Measurements from ENCODE around the gene HOXC11. TPM values are rescaled to one million over a fixed set of nuclear protein-coding genes. Genes with fewer than 3 reads are reported as not detected.

The HOXC11 gene
- total RNA-seq, 4 donors from 2014 or later, result 4.9 to 10.7 (median 6.2) TPM

DNA sequence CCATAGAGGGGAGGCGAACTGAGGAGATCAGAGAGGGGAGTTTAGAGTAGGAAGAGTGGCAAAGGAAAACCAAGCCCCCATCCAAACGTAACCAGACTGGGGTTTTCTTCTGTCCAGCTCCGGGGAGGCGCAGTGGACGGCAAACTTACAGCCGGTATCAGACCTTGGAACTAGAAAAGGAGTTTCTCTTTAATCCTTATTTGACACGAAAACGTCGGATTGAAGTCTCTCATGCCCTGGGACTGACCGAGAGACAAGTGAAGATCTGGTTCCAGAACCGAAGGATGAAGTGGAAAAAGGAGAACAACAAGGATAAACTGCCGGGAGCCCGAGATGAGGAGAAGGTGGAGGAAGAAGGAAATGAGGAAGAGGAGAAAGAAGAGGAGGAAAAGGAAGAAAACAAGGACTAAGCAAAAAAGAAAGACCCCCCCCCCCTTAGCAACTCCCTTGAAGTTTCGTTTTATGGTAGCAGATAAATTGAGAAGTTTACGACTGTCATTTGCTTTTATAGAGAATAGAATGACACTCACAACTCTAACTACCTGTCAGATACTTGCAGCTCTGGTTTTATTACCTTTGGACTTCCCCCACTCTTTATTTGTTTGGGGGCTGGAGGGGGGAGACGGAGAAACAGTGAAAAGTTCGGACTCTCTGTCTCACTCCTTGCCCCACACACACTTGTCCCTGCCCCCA lies 38.2 kb downstream of the HOXC11 start:
- no peak overlapping the region for H3K4me3 ChIP-seq (ENCODE audit: low read depth, poor library complexity, severe bottlenecking)
- no peak for DNase-seq (ENCODE audit: low spot score in 2 of 2)
- TF ChIP-seq, protein P1, sequence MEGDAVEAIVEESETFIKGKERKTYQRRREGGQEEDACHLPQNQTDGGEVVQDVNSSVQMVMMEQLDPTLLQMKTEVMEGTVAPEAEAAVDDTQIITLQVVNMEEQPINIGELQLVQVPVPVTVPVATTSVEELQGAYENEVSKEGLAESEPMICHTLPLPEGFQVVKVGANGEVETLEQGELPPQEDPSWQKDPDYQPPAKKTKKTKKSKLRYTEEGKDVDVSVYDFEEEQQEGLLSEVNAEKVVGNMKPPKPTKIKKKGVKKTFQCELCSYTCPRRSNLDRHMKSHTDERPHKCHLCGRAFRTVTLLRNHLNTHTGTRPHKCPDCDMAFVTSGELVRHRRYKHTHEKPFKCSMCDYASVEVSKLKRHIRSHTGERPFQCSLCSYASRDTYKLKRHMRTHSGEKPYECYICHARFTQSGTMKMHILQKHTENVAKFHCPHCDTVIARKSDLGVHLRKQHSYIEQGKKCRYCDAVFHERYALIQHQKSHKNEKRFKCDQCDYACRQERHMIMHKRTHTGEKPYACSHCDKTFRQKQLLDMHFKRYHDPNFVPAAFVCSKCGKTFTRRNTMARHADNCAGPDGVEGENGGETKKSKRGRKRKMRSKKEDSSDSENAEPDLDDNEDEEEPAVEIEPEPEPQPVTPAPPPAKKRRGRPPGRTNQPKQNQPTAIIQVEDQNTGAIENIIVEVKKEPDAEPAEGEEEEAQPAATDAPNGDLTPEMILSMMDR (IDR thresholded peaks at IDR 0.05), result no peak
- TF ChIP-seq POLR2A (IDR thresholded peaks at IDR 0.05), result no peak
- intact Hi-C loops (cut with DNase I; ENCODE audit: low total_unique reads), result no loop called here
- 46 to 48% methylated on average over 17 of the region's 17 CpGs for WGBS, 2 donors

DNA sequence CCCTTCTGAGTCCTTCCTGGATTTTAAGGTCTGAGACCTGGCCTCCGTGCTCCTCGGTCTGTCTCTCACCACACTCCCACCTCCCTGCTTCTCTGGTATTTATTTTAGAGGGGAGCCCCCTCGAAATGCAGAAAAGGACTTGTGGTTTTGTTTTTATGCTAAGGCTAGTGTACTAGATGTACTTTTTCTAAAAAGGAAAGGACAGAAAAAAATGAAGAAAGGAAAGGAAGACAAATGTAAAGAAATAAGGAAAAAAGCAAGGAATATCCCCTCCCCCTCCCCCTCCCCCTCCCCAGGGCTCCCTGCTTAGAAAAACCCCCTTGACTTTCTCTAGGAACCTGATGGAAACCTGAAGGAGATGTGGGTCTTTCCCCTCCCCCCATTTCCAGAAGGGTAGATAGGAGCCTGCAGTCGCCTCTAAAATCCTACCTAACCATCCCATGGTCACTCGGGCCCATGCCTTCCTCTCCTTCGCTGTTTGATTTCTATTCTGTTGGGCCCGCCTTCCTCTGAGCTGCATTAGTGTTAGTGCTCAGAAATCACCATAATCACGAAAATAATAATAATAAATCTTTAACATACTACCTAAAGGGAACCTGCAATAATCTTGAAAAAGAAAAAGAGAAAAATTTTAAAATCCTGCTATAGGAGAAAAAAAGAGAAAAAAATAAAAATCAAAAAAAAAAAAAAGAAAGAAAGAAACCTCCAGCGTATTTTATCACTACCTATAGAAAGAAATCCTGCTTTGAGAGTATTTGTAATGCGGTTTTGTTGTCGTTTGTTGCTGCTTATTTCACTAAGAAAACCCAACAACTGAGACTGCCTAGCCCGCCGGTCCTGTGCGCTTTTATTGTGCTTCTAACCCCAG lies 39.0 kb downstream of the HOXC11 start:
- H3K4me3 ChIP-seq (ENCODE audit: low read depth, poor library complexity, severe bottlenecking), result no peak overlapping the region
- no peak for DNase-seq (ENCODE audit: low spot score in 2 of 2)
- intact Hi-C loops (cut with DNase I; ENCODE audit: low total_unique reads), result no loop called here
- 59 to 64% methylated on average over 14 of the region's 14 CpGs for WGBS, 2 donors
- TF ChIP-seq, protein P1 (IDR thresholded peaks at IDR 0.05), result no peak
- no peak for TF ChIP-seq POLR2A (IDR thresholded peaks at IDR 0.05)

DNA sequence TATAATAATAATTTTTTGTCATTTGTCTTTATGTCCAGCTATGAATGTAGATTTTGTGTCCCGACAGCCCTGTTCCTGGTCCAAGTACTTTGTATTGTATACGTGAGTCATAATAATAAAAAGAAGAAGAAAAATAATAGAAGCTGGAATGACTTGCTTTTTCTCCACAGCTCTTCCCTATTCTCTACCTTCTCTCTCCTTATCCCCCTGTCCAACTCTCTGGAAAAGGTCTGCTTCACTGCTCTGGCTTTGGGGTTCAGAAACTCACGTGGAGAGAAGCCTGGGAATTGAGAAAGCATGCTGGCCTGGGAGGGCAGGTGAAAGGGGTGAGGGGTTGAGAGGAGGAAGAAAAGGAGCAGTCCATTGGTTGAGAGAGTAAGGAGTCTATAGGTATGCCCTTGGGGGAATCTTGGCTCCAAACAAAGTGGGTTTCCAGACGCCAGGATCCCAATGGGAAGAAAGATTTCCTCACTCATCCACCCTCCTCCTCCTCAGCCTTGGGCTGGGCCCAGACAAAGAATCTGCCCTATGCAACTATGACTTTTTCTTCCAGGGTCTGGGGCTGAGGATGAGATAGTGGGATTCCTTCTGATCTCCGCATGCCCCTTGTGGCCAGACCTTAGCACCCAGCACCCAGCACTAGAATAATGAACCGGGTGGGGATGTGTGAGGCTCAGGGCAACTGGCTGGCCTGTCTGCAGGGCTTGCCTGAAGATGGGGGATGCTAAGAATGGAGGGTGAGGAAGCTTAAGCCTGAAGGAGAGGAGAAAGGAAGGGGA lies 39.9 kb downstream of the HOXC11 start:
- intact Hi-C loops (cut with DNase I; ENCODE audit: low total_unique reads), result no loop called here
- TF ChIP-seq, protein P1 (IDR thresholded peaks at IDR 0.05), result no peak
- TF ChIP-seq POLR2A (IDR thresholded peaks at IDR 0.05), result no peak
- 51% methylated on average over 6 of the region's 6 CpGs for WGBS, 2 donors
- no peak for DNase-seq (ENCODE audit: low spot score in 2 of 2)
- H3K4me3 ChIP-seq (ENCODE audit: low read depth, poor library complexity, severe bottlenecking), result no peak overlapping the region

DNA sequence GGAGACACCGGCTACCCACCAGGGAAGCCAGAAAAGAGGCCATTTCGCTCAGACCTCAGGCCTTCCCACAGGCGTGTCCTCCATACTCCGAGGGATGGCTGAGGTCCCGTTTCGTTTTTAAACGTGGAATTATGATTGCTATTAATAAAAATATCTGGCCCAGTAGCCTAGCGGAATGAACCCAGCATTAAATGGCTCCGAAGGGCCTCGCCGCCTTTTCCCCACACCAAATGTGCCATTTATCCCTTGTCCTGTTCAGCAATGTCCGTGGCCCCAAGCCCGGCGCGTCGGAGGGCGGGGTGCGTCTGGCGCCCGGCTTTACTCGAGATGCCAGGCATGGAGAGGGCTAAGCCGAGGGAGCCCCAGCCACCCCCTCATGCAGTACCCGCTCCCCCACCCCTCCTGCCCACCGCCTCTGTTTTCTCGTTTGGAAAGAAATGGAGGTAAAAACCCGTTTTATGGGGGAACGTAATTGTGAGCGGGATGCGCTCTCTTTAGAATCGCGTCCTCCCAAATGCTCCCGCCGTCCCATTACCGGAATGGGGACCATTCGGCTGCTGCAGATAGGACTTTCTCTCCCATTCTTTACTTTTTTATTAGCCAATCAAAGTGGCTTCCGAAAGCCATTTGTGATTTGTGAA lies 41.6 kb downstream of the HOXC11 start:
- intact Hi-C loops (cut with DNase I; ENCODE audit: low total_unique reads), result no loop called here
- no peak for DNase-seq (ENCODE audit: low spot score in 2 of 2)
- no peak overlapping the region for H3K4me3 ChIP-seq (ENCODE audit: low read depth, poor library complexity, severe bottlenecking)
- no peak for TF ChIP-seq POLR2A (IDR thresholded peaks at IDR 0.05)
- TF ChIP-seq, protein P1 (IDR thresholded peaks at IDR 0.05), result no peak
- whole genome bisulfite sequencing, 2 donors, result 46 to 65% methylated on average over 33 to 36 of the region's 36 CpGs
